Measurements from ENCODE around the gene CAPRIN1. TPM values are rescaled to one million over a fixed set of nuclear protein-coding genes. Genes with fewer than 3 reads are reported as not detected.

Gene CAPRIN1
- polyA plus RNA-seq, 1 donor (not counting 4 experiments of a cell fraction or from before 2014, with no cell fraction given): 207 TPM

DNA sequence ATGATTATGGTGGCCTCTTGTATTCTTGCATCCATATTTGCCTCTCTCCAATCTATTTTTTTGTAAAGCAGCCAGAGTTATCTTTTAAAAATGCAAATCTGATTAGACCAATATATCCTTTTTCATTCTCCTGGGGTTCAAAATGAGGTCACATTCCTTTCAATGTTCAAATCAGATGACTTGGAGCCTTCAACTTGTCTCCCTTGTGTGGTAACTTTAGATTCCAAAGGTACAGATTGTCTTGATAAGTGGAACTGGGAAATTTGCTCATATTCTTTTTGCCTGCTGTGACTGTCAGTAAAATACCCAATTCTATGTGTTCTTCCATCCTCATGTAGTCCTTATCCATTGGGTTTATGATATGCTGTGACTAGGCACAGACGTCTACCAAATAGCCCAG lies 15.1 kb upstream of the CAPRIN1 start:
- TF ChIP-seq, protein P1, sequence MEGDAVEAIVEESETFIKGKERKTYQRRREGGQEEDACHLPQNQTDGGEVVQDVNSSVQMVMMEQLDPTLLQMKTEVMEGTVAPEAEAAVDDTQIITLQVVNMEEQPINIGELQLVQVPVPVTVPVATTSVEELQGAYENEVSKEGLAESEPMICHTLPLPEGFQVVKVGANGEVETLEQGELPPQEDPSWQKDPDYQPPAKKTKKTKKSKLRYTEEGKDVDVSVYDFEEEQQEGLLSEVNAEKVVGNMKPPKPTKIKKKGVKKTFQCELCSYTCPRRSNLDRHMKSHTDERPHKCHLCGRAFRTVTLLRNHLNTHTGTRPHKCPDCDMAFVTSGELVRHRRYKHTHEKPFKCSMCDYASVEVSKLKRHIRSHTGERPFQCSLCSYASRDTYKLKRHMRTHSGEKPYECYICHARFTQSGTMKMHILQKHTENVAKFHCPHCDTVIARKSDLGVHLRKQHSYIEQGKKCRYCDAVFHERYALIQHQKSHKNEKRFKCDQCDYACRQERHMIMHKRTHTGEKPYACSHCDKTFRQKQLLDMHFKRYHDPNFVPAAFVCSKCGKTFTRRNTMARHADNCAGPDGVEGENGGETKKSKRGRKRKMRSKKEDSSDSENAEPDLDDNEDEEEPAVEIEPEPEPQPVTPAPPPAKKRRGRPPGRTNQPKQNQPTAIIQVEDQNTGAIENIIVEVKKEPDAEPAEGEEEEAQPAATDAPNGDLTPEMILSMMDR (optimal IDR thresholded peaks at IDR 0.05 in 1 of 3, IDR thresholded peaks at IDR 0.05 in 1 of 3, conservative IDR thresholded peaks at IDR 0.05 in 1 of 3; ENCODE audit: extremely low read depth in 1 of 3, insufficient read depth in 2 of 3, low read length in 3 of 3): no peak
- TF ChIP-seq EZH2 (IDR thresholded peaks at IDR 0.05; ENCODE audit: low read length): no peak
- H3K27me3 ChIP-seq (ENCODE audit: control insufficient read depth, extremely low read depth, insufficient read depth, low read length): no peaks in the 10 kb centered on the region
- no peaks in the 10 kb centered on the region for H3K36me3 ChIP-seq (ENCODE audit: control insufficient read depth in 2 of 2, extremely low read depth in 1 of 2, insufficient read depth in 2 of 2, low read length in 2 of 2)
- H3K9me3 ChIP-seq (ENCODE audit: control insufficient read depth, low read depth, low read length): no peaks in the 10 kb centered on the region
- dilution Hi-C loops (cut with MboI; ENCODE audit: extremely low pct_ligation_motif_present, low sequenced_read_pairs): no loop called here
- H2AFZ ChIP-seq (ENCODE audit: control insufficient read depth, low read length): no peak overlapping the region
- H4K20me1 ChIP-seq (ENCODE audit: control insufficient read depth, extremely low read depth, insufficient read depth, low read length): no peaks in the 10 kb centered on the region
- no peak for FAIRE-seq
- H3K9ac ChIP-seq (ENCODE audit: control insufficient read depth, extremely low read depth, insufficient read depth, low read length): no peak overlapping the region
- H3K4me3 ChIP-seq (ENCODE audit: control insufficient read depth in 2 of 3, extremely low read depth in 1 of 3, insufficient read depth in 2 of 3, low read depth in 1 of 3, low read length in 3 of 3): no peak overlapping the region
- no peak overlapping the region for H3K4me2 ChIP-seq (ENCODE audit: control insufficient read depth, extremely low read depth, insufficient read depth, low read depth, low read length)
- no peak for DNase-seq (ENCODE audit: low read depth, low spot score)
- no peaks in the 10 kb centered on the region for H3K9me1 ChIP-seq (ENCODE audit: control insufficient read depth, extremely low read depth, insufficient read depth, low read length)
- no peak overlapping the region for H3K27ac ChIP-seq (ENCODE audit: control insufficient read depth, insufficient read depth, low read length)
- H3K79me2 ChIP-seq (ENCODE audit: control insufficient read depth, insufficient read depth, low read length): no peaks in the 10 kb centered on the region
- peaks cover 2% of the 10 kb centered on the region for H3K4me1 ChIP-seq (ENCODE audit: control insufficient read depth, extremely low read depth, insufficient read depth, low read length)

DNA sequence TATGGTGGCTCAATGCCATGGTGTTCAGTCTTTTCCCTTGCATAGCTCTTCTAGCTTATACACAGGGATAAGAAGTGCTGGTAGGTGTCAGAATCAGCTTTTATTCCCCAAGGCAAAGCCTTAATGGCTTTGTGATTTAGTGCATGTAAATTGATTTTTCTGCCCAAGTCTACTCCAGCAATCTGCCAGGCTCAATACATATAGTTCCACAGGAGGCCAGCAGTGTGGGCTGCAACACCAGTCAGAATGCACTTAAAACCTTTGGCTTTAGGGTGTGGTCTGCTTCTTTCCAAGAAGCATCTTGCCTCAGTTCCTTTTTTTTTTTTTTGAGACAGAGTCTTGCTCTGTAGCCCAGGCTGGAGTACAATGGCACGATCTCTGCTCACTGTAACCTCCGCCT lies 14.5 kb upstream of the CAPRIN1 start:
- dilution Hi-C loops (cut with MboI; ENCODE audit: extremely low pct_ligation_motif_present, low sequenced_read_pairs): no loop called here
- no peak for FAIRE-seq
- no peak overlapping the region for H3K4me2 ChIP-seq (ENCODE audit: control insufficient read depth, extremely low read depth, insufficient read depth, low read depth, low read length)

More for the DNA sequence above, 14.5 kb upstream of the CAPRIN1 start:
- no peak overlapping the region for H3K9ac ChIP-seq (ENCODE audit: control insufficient read depth, extremely low read depth, insufficient read depth, low read length)
- H3K27me3 ChIP-seq (ENCODE audit: control insufficient read depth, extremely low read depth, insufficient read depth, low read length): no peaks in the 10 kb centered on the region
- DNase-seq (ENCODE audit: low read depth, low spot score): no peak
- H3K4me1 ChIP-seq (ENCODE audit: control insufficient read depth, extremely low read depth, insufficient read depth, low read length): peaks cover 2% of the 10 kb centered on the region
- no peak overlapping the region for H3K4me3 ChIP-seq (ENCODE audit: control insufficient read depth in 2 of 3, extremely low read depth in 1 of 3, insufficient read depth in 2 of 3, low read depth in 1 of 3, low read length in 3 of 3)
- no peaks in the 10 kb centered on the region for H3K9me1 ChIP-seq (ENCODE audit: control insufficient read depth, extremely low read depth, insufficient read depth, low read length)
- no peaks in the 10 kb centered on the region for H3K36me3 ChIP-seq (ENCODE audit: control insufficient read depth in 2 of 2, extremely low read depth in 1 of 2, insufficient read depth in 2 of 2, low read length in 2 of 2)
- H4K20me1 ChIP-seq (ENCODE audit: control insufficient read depth, extremely low read depth, insufficient read depth, low read length): no peaks in the 10 kb centered on the region
- no peak for TF ChIP-seq EZH2 (IDR thresholded peaks at IDR 0.05; ENCODE audit: low read length)
- TF ChIP-seq, protein P1 (optimal IDR thresholded peaks at IDR 0.05 in 1 of 3, IDR thresholded peaks at IDR 0.05 in 1 of 3, conservative IDR thresholded peaks at IDR 0.05 in 1 of 3; ENCODE audit: extremely low read depth in 1 of 3, insufficient read depth in 2 of 3, low read length in 3 of 3): no peak
- H3K79me2 ChIP-seq (ENCODE audit: control insufficient read depth, insufficient read depth, low read length): no peaks in the 10 kb centered on the region
- H3K9me3 ChIP-seq (ENCODE audit: control insufficient read depth, low read depth, low read length): no peaks in the 10 kb centered on the region
- no peak overlapping the region for H2AFZ ChIP-seq (ENCODE audit: control insufficient read depth, low read length)
- H3K27ac ChIP-seq (ENCODE audit: control insufficient read depth, insufficient read depth, low read length): no peak overlapping the region
